Ovary (tissue), 3 donors: ENCODE measurements around the gene ANKRD18A.

ENCODE experiments used
- CTCF ChIP-seq, 3 donors: fragments of 450-650 bp in 2 of 3; fragments of 200-600 bp in 1 of 3; IDR thresholded peaks; one replicate each; pipeline versions ENCODE4 v1.5.1 to v1.8.0; 2016 to 2022; ENCODE audit warnings: antibody characterized with exemption in 3 of 3, mild to moderate bottlenecking in 1 of 3
- POLR2A ChIP-seq: fragments of 450-650 bp; IDR thresholded peaks from one replicate; pipeline ENCODE4 v1.6.1; 2017; ENCODE audit warnings: antibody characterized with exemption, mild to moderate bottlenecking, moderate library complexity
- donor health status: DM: no; HTN: no; CAD: no.

GRCh38 chr9:38649731-38650363 lies 29.5 kb upstream of the ANKRD18A start:
- TF ChIP-seq CTCF (IDR thresholded peaks at IDR 0.05) (no peak), POLR2A (no peak)
